HS-5 (cell line): ENCODE results near the gene KCNK4.

Experiments
- DNase-seq: peaks from one replicate; pipeline ENCODE4 v3.0.0-alpha.2; 2012; ENCODE audit warnings: low read depth

The KCNK4 gene

GRCh38 chr11:64347193-64347867 is 56.2 kb downstream of the KCNK4 start:
- no peak for DNase-seq

GRCh38 chr11:64348383-64349024 is 57.4 kb downstream of the KCNK4 start:
- no peak for DNase-seq

GRCh38 chr11:64349025-64349387 is 57.9 kb downstream of the KCNK4 start:
- DNase-seq, result no peak

GRCh38 chr11:64349404-64349803 is 58.3 kb downstream of the KCNK4 start:
- DNase-seq, result no peak
